Measurements from ENCODE around the gene R3HDM4.

GRCh38 chr19:925087-925525 lies 12.1 kb upstream of the R3HDM4 start:
- TF ChIP-seq FOXK2 (IDR thresholded peaks at IDR 0.05) (no peak), SIN3A (IDR thresholded peaks at IDR 0.05; ENCODE audit: low read depth, low read length) (no peak; the same call in 1 of the 2 replicates), CREM (IDR thresholded peaks at IDR 0.05; ENCODE audit: low read depth) (no peak; the same call in 1 of the 2 replicates), SRF (IDR thresholded peaks at IDR 0.05; ENCODE audit: low read depth in 2 of 2, low read length in 2 of 2) (no peak), MTA3 (IDR thresholded peaks at IDR 0.05; ENCODE audit: borderline replicate concordance, low read length) (no peak), BCLAF1 (IDR thresholded peaks at IDR 0.05) (no peak)
- TF ChIP-seq, protein P1, sequence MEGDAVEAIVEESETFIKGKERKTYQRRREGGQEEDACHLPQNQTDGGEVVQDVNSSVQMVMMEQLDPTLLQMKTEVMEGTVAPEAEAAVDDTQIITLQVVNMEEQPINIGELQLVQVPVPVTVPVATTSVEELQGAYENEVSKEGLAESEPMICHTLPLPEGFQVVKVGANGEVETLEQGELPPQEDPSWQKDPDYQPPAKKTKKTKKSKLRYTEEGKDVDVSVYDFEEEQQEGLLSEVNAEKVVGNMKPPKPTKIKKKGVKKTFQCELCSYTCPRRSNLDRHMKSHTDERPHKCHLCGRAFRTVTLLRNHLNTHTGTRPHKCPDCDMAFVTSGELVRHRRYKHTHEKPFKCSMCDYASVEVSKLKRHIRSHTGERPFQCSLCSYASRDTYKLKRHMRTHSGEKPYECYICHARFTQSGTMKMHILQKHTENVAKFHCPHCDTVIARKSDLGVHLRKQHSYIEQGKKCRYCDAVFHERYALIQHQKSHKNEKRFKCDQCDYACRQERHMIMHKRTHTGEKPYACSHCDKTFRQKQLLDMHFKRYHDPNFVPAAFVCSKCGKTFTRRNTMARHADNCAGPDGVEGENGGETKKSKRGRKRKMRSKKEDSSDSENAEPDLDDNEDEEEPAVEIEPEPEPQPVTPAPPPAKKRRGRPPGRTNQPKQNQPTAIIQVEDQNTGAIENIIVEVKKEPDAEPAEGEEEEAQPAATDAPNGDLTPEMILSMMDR (IDR thresholded peaks at IDR 0.05 in 2 of 3, conservative IDR thresholded peaks at IDR 0.05 in 1 of 3; ENCODE audit: control insufficient read depth in 2 of 3, extremely low read depth in 1 of 3, insufficient read depth in 1 of 3, low read depth in 3 of 3, low read length in 3 of 3) = no peak

All from GM12878 (cell line).